DND-41 (cell line): ENCODE results near the gene SELP.

Experiments
- ATAC-seq: fragments of 200-7000 bp; cut with Tn5 transposase; 3 replicates; pipeline ENCODE4 v1.9.1; 2021; ENCODE audit warnings: low read depth; ENCODE audit not compliant: insufficient read depth
- DNase-seq: peaks from one replicate; pipeline ENCODE4 v3.0.0-alpha.2; 2020
- H2AFZ ChIP-seq: 2 replicates; pipeline ENCODE4 v1.6.0; 2012; ENCODE audit warnings: low read depth, low read length
- H3K27ac ChIP-seq: 2 replicates; pipeline ENCODE4 v1.5.1; 2012; ENCODE audit warnings: low read length, inconsistent platforms
- H3K27me3 ChIP-seq: fragments of 200-600 bp; sonication (generic); 2 replicates; pipeline ENCODE4 v1.6.0; 2012; ENCODE audit warnings: low read length, mild to moderate bottlenecking, inconsistent platforms; ENCODE audit not compliant: insufficient read depth, poor library complexity
- H3K36me3 ChIP-seq: 2 replicates; pipeline ENCODE4 v1.5.1; 2012; ENCODE audit warnings: low read length, inconsistent platforms; ENCODE audit not compliant: insufficient read depth
- H3K4me1 ChIP-seq: 2 replicates; pipeline ENCODE4 v1.5.1; 2012; ENCODE audit warnings: mild to moderate bottlenecking, low read length; ENCODE audit not compliant: insufficient read depth
- H3K4me2 ChIP-seq: 2 replicates; pipeline ENCODE4 v1.6.0; 2012; ENCODE audit warnings: mild to moderate bottlenecking, moderate library complexity, low read length, inconsistent platforms; ENCODE audit not compliant: insufficient read depth
- H3K4me3 ChIP-seq, 2 experiments: fragments of 200-600 bp in 1 of 2; shearing (Covaris generic) in 1 of 2; 2 replicates each; pipeline ENCODE4 v1.5.1; 2012 to 2016; ENCODE audit warnings: inconsistent platforms in 2 of 2, low read length in 2 of 2, mild to moderate bottlenecking in 2 of 2, low read depth in 1 of 2, moderate library complexity in 1 of 2
- H3K79me2 ChIP-seq: 2 replicates; pipeline ENCODE4 v1.6.0; 2012; ENCODE audit warnings: low read length, inconsistent platforms; ENCODE audit not compliant: insufficient read depth
- H3K9ac ChIP-seq: 2 replicates; pipeline ENCODE4 v1.6.0; 2012; ENCODE audit warnings: low read depth, mild to moderate bottlenecking, inconsistent platforms, low read length, moderate library complexity
- H3K9me3 ChIP-seq: 2 replicates; pipeline ENCODE4 v1.5.1; 2012; ENCODE audit warnings: low read length, moderate library complexity, mild to moderate bottlenecking, inconsistent platforms; ENCODE audit not compliant: insufficient read depth, severe bottlenecking
- H4K20me1 ChIP-seq: 2 replicates; pipeline ENCODE4 v1.6.0; 2012; ENCODE audit warnings: low read length; ENCODE audit not compliant: insufficient read depth
- EZH2 ChIP-seq: IDR thresholded peaks from 3 replicates; pipeline ENCODE4 v1.6.1; 2012; ENCODE audit warnings: borderline replicate concordance, low read depth, mild to moderate bottlenecking, moderate library complexity, low read length, inconsistent platforms; ENCODE audit not compliant: severe bottlenecking
- TF ChIP-seq, protein P1 (sequence below): IDR thresholded peaks from 2 replicates; pipeline ENCODE4 v1.5.1; 2012; ENCODE audit warnings: borderline replicate concordance, low read length, moderate library complexity, mild to moderate bottlenecking; ENCODE audit not compliant: poor library complexity, severe bottlenecking; ENCODE audit errors: extremely low read depth

The SELP gene

DNA sequence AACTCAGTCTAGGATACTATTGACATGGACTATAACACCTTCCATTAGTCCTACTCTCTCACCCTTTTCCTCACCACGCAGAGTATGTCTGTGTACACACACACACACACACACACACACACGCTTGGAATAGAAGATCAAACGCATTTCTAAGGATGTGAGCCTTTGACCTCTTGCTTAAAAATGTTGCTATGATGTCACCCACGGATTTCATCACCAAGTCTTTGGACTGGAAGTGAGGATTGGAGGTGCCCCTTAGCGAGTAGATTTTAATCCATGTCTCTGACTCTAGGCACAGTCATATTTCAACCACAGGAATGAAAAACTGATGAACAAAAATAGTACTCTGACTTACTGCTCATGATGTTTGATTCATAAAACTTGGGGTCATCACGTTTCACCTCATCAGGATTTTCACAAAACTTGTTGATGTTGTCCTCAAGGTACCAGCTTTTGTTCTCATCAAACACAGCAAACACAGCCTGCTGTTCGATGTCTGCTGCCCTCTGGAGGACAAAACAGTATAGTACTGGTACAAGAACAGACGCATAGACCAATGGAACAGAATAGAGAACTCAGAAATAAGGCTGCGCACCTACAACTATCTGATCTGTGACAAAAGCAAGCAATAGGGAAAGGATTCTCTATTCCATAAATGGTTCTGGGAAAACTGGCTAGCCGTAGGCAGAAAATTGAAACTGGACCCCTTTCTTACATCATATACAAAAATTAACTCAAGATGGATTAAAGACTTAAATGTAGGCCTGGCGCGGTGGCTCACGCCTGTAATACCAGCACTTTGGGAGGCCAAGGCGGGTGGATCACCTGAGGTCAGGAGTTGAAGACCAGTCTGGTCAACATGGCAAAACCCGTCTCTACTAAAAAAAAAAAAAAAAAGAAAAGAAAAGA lies 83.6 kb downstream of the SELP start:
- DNase-seq (peak; percentile 68), ATAC-seq (peak; percentile 90)
- Histone ChIP-seq H3K27me3 (no peaks in the 10 kb centered on the region), H3K4me3 (no peak overlapping the region), H3K9me3 (no peaks in the 10 kb centered on the region), H4K20me1 (no peaks in the 10 kb centered on the region), H2AFZ (peak overlapping the region; percentile 50; the same call in 1 of the 2 replicates), H3K4me2 (no peak overlapping the region), H3K9ac (no peak overlapping the region), H3K36me3 (no peaks in the 10 kb centered on the region), H3K79me2 (no peaks in the 10 kb centered on the region), H3K4me1 (no peaks in the 10 kb centered on the region), H3K27ac (no peak overlapping the region)
- TF ChIP-seq EZH2 = no peak
- TF ChIP-seq, protein P1, sequence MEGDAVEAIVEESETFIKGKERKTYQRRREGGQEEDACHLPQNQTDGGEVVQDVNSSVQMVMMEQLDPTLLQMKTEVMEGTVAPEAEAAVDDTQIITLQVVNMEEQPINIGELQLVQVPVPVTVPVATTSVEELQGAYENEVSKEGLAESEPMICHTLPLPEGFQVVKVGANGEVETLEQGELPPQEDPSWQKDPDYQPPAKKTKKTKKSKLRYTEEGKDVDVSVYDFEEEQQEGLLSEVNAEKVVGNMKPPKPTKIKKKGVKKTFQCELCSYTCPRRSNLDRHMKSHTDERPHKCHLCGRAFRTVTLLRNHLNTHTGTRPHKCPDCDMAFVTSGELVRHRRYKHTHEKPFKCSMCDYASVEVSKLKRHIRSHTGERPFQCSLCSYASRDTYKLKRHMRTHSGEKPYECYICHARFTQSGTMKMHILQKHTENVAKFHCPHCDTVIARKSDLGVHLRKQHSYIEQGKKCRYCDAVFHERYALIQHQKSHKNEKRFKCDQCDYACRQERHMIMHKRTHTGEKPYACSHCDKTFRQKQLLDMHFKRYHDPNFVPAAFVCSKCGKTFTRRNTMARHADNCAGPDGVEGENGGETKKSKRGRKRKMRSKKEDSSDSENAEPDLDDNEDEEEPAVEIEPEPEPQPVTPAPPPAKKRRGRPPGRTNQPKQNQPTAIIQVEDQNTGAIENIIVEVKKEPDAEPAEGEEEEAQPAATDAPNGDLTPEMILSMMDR = peak; percentile 88

GRCh38 chr1:169545472-169545871 lies 84.5 kb downstream of the SELP start:
- H3K36me3 ChIP-seq = no peaks in the 10 kb centered on the region
- no peak for DNase-seq

DNA sequence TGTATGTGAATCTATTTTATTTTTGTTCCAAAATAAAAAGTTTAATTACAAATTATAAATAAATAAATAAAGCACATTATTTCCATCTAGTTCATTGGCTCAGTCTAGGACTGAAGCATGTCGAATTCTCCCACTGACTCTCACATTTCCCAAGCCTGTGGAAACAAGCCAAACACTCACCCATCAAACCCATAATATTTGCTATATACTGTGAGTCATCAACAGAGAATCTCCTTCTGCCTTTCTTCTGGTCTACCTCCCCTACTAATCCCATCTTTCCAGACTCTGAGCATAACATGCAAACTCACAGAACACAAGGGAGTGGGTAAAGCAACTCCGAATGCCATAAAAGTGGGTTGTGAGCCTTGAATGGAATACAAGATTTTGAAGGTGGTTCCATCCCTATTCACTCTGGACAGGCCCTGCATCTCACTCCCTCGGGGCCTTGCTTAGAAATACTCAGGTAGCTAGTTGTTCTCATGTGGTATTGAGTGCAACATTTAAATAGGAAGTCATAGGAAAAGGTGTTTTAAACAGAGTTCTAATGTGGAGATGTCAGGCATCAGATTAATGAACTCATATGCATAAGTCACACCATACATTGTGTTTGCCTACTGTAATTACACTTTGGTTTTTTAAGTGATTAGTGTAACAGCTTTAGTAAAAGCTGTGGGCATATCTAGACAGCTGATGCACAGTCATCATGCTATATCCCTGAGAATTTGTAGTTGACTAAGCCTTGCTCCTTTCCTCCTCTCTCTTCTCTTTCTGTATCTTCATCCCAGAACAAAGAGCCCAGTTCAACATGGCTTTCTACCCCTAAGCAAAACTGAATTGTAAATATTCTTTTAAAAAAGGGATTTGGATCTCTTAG lies 90.7 kb downstream of the SELP start:
- no peak for TF ChIP-seq EZH2
- TF ChIP-seq, protein P1 = no peak
- ATAC-seq = no peak
- no peaks in the 10 kb centered on the region for H3K27me3 ChIP-seq
- H4K20me1 ChIP-seq = no peaks in the 10 kb centered on the region
- H3K36me3 ChIP-seq = no peaks in the 10 kb centered on the region
- no peak for DNase-seq
- H3K27ac ChIP-seq = no peak overlapping the region
- H3K79me2 ChIP-seq = no peaks in the 10 kb centered on the region
- H3K4me2 ChIP-seq = no peak overlapping the region
- H3K9me3 ChIP-seq = no peaks in the 10 kb centered on the region
- no peaks in the 10 kb centered on the region for H3K4me1 ChIP-seq
- no peak overlapping the region for H2AFZ ChIP-seq
- no peak overlapping the region for H3K9ac ChIP-seq
- no peak overlapping the region for H3K4me3 ChIP-seq

More at GRCh38 chr1:169545472-169545871, 84.5 kb downstream of the SELP start:
- no peaks in the 10 kb centered on the region for H3K4me1 ChIP-seq
- H3K9ac ChIP-seq = no peak overlapping the region
- no peaks in the 10 kb centered on the region for H4K20me1 ChIP-seq
- no peak overlapping the region for H3K4me2 ChIP-seq
- ATAC-seq = no peak
- H2AFZ ChIP-seq = 0 out of 2 replicates have a peak overlapping the region, but pooled peaks have one; percentile 50
- H3K27ac ChIP-seq = no peak overlapping the region
- H3K79me2 ChIP-seq = no peaks in the 10 kb centered on the region
- no peak overlapping the region for H3K4me3 ChIP-seq
- no peak for TF ChIP-seq EZH2
- TF ChIP-seq, protein P1 = no peak
- no peaks in the 10 kb centered on the region for H3K27me3 ChIP-seq
- H3K9me3 ChIP-seq = no peaks in the 10 kb centered on the region
